Heart left ventricle (tissue), 13 donors: Measurements from ENCODE around the gene ERO1A.

Experiments
- CTCF ChIP-seq, 12 donors: fragments of 200-600 bp; sonication (generic) in 4 of 12; IDR thresholded peaks; one replicate each; pipeline versions ENCODE4 v1.5.0 to v1.8.0; 2018 to 2022; ENCODE audit warnings: antibody characterized with exemption in 12 of 12, mild to moderate bottlenecking in 5 of 12
- POLR2A ChIP-seq, 2 donors: fragments of 450-650 bp; IDR thresholded peaks; one replicate each; pipeline ENCODE4 v1.6.1; 2017; ENCODE audit warnings: antibody characterized with exemption in 2 of 2, mild to moderate bottlenecking in 2 of 2, moderate library complexity in 2 of 2
- donor health status: ischemic (EF 13 %, LVEDD 7.1; RV severe dilation, severe dysfunction).
- donor health status: DM: no; HTN: yes; CAD: no.
- donor health status: DM: no; HTN: no; CAD: no.
- donor health status: ischemic (EF 25% LVEDD 6.9; RV normal size, moderate dysfunction).
- donor health status: ischemic (EF 25% LVEDD 5.7; RV mildly dilated, moderate dysfunction).
- donor health status: ischemic (EF 35%, LVEDD 5.7; RV mildly dilated, moderate dysfunction).
- donor health status: nonischemic (EF 11% LVEDD 7.7; RV severe dilation, severe dysfunction).
- donor health status: DM: yes; HTN: yes; CAD: no.
- donor health status: PGD.
- donor health status: ischemic (EF 29% LVEDD 5.4; RV normal size, mild dysfunction).
- donor health status: nonischemic (EF 23%, LVEDD 6.1; RV moderate dilation, normal function).

GRCh38 chr14:52724360-52724644 is 28.9 kb upstream of the ERO1A start:
- TF ChIP-seq POLR2A (IDR thresholded peaks at IDR 0.05) (no peak), CTCF (IDR thresholded peaks at IDR 0.05) (no peak)
